ENCODE measurements around the gene FAM237A.

The FAM237A gene

DNA sequence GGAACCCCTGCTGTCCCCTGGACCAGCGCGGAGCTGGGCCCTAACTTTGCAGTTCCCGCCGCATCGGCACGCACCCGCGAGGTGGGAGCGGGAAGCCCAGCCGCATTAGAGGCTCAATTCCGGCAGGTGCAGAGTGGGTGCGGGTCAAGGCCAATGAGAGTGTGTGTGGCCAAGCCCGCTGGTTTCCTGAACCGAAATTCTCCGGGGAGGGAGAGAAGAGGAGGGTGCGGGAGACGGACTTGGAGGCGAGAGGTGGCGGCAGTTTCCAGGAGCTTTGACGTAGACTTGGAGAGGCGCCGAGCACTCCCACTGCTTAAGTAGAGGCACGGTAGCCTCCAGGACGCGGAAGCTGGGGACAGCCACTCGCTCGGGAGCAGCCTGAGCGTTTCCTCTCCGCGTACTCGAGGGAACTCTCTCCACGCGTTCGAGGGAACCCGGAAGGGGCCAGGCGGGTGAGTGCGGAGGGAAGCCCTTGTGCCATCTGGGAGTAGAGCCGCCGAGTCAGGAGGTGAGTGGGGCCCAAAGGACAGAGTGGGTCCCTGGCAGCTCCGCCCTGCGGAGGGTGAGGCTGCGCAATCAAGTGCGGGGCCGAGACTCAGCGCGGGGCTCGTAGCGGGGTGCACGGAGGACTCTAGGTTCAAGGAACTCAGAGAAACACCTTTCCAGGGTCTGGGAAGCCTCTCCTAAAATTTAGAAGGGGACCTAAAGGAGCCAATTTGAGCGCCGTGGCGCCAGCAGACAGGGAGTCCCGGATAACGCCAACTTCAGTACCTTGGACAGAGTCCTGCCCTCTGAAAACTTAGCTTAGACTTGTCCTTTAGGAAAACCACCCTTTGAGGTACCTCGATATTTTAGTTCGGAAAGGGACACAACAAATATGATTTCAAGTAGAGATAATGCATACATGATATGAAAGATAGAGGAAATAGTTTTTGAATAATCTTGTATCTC, at the start of gene FAM237A:
FAM237A (plus strand) TSS at position 413 of the 951 bp plus-strand sequence. CDS start 1,750 bp downstream, outside the sequence.
- peak; percentile 78 for DNase-seq

DNA sequence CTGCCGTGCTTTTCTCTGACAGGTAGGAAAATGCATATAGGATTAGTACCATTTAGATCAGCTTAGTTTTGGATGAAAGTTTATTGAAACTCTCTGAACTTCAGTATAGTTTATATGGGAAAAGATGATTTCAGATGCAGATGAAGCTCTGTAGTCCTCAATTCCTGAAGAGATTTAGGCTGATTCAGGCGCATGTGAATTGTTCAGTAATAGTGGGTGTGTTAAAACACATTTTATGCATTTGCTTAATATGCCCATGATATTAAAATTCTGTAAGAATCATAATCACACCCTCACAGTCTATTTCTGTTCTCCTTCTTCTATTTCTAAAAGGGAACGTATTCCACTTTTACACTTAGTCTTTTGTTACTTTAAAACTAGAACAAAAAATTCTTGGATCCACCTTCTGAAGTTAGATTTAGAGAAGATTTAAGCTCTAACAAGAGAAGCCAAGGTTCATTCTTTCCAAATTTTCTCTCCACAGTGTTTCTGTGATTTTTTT, 44.5 kb upstream of the FAM237A start:
- no peak for DNase-seq

DNA sequence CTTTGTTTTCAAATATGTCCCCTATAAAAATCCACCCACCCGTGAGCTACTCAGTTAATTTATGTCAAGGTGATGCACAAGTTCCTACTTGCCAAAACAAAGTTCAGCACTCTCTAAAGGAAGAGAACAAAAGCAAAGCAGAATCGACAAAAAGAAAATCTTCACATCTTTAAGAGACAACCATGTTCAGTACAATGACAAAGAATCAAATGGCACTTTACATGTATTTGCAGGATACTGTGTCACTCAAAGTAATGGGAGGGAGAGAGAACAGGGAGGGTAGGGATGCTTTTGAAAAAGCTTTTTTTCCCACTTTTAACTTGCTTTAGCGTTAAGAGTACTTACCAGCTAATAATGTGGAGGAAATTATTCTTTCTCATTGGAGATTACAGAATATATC, 39.0 kb upstream of the FAM237A start:
- DNase-seq = no peak

DNA sequence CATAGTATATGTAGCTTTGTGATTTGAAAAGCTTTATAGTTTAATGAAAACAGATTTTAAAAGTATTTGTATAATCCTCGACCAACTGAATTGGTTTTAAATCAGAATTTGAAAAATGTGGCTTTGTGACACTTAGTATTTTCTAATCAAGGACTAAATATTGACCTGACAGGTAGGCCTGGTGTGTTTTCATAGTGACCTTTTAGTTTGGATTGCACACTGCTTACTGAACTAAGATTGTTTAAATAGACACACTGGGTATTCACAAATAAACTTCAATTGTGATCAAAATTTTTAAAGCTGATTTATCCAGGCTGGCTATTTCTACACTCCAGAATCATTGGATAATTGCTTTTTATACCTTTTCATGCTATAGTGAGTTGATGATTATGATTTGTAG, 31.8 kb upstream of the FAM237A start:
- no peak for DNase-seq

DNA sequence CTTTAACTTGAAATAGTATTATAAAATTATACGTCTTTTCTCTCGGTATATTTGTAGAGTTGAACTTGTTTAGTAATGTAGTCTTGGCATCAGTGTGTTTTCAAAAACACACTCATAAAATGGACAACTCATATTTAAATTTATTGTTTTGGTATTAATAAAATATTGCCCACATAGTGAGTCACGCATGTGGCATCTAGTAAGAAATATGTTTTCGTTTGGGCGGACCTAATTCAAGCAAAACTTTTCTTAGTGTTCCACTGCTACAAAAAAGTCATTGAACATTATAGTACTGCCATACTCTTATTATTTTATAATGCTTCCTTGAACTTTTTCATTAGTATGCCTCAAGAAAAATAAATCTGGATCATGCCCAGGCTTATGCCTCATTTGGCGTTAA, 31.1 kb upstream of the FAM237A start:
- DNase-seq = no peak

DNA sequence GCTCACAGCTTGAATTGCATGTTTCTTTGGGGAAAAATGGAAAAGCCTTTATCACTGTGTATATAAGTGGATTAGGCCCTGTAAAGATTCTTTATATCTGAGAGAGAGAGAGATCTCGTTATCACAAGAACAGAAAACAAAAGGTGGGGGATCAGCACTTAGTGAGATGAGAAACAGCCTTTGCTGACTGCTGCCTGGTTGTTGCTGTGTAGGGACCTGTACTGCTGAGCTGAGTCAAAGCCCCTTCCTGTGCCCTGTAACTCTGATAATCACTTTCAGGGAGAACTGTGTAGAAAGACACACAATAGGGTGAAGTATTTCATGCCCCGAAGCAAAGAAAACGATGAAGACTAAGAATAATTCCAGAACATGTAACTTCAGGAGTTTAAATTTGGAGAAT, 30.6 kb upstream of the FAM237A start:
- no peak for DNase-seq

DNA sequence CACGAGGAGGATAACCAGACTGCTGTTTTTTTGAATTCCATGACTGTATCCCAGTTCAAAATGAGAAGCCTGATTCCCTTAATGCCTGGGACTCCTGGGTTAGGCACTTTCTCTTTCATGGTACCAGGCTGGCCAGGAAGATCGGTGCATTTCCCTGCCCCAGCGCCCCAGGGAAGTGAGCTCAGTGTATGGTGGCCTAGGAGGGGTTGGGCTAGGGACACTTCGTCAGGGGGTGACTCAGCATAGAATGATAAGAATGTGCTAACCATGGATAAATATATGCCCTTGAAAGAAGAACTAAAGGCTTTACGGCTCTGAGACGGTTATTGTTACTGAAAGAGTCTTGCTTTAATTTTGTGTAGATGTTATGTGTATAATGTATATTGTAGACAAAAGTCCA, 27.5 kb upstream of the FAM237A start:
- DNase-seq = no peak

DNA sequence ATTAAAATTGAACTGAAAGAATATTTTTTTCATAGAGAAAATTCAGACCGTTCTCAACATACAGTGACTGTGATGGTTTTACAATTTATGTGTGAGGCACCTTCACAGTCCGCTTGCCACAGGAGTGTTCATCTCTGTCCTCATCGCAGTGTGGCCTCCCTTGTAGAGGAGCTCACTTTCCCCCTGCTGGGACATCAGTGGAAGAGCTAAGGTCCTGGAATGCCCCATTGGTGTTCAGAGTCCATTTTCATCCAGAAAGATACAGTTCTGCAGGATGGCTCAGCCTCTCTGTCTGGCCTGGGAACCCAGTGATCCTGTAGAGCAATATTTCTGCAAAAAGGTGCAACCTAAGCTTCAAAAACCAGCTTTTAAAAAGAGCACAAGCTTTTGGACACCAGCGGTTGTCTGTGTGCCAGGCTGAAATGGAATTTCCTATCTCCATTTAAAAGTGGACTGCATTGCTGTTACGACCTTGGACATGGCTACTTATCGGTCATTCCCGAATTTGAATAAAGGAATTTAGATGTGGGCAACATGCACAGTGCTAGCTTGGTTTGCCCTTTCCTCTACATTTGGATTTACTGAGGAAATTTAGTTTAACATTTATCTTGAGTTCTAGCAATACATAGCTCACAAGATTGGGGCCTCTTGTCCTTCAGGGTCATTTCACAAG, 26.7 kb upstream of the FAM237A start:
- peak; percentile 48 for DNase-seq

DNA sequence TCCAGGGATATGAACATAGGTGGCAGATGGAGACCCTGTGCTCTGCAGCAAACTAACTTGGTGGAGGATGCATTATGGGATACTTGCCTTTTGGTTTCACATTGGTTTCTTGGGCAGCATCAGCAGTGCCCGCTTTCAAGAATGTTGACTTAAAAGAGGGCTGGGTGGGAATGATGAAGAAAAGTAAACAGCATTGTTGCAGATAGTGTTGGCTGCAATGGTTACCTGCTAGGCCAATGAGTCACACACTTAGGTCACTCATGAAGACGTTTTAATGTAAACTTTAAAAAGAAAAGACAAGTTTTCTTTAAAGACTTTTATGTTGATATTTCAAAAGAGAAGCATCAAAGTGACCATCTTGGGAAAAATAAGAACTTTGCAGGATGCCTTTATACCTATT, 26.1 kb upstream of the FAM237A start:
- DNase-seq = peak; percentile 53

DNA sequence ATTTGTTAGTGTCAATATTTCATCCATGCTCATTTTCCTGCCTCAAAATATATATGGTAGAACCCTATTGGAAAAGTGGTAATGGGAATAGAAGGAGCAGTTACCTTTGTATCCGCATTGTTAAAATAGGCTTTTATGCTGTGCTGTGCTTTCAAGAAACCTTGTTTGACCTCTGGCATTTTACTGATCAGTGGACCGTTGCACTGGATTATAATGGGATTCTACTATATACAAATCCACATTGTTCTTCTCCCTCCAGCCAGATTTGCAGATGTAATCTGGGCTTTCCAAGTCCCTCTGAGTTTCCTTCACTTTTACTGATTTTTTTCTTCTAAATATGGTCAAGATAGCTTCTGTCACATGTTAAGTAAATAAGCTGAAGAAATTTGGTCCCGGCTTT, 23.3 kb upstream of the FAM237A start:
- DNase-seq = no peak

DNA sequence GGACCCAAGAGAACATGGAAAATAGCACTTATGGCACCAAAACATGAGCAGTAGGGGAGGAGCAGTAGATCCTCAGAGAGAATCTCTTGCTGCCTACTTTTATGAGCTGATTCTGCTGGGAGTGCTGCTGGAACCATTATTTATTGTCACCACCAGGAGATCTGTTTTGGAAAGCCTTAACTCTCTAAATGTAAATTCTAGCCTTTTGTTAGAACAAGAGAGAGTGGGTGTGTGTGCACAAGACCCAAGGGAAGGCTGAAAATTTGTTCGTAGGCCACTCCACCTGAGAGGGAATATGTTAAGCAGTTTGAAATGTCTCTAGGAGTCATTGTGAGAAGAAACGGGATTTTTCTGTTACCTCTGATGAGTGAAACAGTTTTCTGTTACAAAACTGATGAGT, 16.2 kb upstream of the FAM237A start:
- no peak for DNase-seq

DNA sequence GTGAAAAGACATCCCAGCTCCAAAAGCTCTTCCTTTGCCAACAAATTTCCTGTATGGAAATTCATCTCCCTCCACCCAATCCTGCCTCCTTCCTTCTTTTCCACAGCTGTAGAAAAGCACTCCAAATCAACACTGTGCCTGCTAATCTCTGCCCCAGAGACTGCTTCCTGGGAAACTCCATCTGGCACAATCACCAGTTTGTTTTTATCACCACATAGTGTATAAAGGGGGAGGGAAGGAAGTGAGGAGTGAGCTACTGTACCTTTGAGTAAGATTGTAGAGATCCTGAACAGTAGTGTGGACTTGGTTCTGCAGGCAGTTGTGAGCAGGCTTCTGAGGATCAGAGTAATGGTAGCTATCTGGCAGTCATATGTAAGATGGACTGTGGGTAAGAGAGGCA, 14.7 kb upstream of the FAM237A start:
- DNase-seq = peak; percentile 19

DNA sequence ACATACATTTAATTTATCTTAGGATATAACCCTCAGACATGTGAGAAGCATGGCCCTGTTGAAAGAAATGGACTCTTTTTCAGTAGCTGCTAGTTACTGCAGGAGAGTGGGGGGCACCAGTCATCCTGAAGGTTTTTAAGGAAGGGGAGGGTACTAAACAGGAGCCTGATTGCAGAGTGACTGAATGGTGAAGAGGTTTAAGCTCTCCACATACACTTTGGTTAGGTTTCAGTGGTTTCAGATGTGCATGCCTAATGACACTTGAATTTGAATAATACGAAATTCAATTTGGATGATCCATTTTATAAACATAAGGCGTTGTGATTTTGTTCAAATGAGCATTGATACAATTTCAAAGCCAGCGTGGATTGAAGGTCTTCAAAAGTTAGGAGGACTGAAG, 10.9 kb upstream of the FAM237A start:
- no peak for DNase-seq

DNA sequence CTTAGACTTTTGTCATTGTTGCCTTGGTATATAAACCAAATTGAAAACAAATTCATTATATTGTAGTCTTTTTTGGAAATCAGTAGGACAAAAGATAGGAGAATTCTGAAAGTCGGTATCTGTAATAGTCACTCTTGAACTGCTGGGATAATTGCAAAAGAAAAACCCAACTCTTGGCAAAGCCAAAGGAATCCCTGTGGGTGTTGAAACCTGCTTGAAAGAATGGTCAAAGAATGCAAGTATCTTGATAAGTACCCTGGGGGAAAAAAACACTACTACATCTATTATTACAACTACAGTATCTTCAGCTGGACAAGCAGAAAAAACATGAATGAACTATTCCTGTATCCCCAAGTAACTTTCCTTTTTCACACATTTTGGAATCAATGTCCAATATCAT, 7.3 kb upstream of the FAM237A start:
- no peak for DNase-seq

DNA sequence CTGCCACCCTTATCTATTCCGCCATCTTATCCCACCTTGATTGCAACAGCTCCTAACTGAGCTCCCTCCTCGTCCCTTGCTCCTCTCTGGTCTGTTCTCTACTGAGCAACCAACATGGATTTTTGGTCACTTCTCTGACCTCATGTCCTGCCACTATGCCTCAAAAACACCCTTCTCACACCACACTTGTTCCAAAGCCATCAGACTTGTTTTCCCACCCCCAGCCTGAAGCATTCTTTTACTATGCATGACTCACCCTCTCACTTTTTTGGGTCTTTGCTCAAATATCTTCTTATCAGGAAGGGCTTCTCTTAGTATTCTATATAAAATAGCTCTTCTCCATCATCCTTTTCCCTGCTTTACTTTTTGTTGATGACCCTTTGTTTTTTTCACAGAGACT, 2.7 kb upstream of the FAM237A start:
- DNase-seq = no peak

DNA sequence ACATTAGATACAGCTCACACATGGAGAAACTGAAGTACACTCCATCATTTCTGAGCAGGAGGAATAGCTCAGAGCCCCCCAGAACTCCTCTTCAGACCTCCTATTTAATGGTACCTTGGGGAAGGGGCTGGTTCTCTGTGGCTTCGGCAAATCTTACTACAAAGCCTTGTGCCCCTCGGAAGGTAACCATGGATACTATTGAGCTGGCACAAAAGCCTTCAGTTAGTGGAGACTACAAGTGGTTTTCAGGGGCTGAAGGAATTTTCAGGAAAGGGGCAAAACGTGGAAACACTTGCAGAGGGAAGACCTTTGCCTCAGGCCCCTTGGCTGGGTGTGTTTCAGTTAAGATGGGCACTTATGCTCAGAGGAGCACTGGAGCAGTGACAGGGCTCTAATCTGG, 1.1 kb upstream of the FAM237A start:
- no peak for DNase-seq

DNA sequence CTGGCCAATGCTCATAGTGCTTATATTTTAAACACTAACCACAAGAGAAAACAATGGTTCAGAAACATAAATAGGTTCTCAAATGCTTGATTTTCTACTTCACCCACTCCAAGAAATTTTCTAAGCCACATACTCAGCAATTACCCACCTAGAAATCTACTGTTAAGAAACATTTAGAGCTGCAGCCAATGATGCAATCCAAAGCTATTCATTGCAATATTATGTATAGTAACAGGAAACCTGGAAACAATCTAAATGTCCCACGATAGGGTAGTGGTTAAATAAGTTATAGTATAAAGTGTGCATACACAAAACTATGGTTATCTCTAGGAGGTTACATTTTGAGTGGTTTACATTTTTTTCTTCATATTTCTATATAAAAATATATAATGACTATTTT, 5.7 kb downstream of the FAM237A start:
- DNase-seq = no peak

DNA sequence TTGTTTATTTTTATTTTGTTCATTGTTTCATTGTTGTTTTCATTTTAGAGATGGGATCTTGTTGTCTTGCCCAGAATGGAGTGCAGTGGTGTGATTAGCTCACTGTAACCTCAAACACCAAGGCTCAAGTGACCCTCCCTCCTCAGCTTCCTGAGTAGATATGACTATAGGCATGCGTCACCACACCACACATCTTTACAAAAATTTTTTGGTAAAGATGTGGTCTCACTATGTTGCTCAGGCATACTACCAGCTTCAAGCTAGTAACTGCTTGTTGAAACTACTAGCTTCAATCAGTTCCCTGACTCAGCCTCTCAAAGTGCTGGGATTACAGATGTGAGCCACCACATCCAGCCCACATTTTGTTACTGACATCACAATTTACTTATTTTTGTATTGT, 14.8 kb downstream of the FAM237A start:
- DNase-seq = no peak

DNA sequence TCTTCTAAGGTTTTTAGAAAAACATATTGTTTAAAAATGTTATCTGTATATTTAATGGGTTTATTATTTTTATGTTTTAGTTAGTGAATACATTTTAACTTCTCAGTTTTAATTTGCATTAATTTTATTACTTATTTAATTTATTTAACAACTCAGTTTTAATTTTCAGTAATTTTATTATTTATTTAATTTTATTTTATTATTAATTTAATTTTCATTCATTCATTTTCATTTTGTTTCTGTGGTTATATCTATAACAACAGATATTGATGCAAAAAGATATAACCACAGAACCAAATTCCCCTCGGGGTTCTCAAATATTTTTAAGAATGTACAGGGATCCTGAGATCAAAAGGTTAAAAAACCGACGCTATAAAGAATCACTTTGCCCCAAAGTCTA, 23.0 kb downstream of the FAM237A start:
- no peak for DNase-seq

DNA sequence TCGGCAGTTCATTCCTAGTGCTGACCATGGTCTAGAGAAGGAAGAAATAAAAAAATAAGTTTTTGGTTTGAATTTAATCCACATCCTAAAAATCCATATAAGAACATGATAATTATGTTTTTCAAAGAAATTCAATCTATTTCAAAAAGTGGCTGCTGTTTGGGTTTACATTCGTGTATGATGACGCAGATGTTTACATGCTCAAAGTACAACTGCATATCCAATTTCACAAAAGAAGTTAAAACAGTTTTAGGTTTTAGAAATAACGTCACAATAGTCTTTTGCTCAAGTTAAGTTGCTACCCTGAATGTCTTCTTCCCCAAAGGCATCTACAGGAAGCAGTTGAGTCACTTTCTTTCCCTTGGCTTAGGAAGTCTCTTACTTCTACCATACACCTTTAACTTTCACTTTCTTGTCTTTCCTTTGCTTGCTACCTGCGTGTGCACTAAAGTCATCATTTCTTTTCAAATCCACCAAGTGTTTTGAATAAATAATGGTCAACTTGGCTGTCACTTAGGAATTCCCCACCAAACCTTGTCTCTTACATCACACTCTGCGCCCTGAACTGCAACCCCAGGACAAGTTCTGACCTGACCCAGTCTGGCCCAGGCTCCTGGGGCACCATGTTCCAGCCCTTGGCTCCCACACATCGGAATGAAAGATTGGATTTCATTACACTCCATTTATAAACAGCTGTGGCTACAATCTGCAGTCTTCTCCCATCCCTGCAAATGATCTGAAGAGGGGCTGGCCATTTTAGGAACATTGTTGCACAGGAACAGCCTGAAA, 28.4 kb downstream of the FAM237A start:
- no peak for DNase-seq

DNA sequence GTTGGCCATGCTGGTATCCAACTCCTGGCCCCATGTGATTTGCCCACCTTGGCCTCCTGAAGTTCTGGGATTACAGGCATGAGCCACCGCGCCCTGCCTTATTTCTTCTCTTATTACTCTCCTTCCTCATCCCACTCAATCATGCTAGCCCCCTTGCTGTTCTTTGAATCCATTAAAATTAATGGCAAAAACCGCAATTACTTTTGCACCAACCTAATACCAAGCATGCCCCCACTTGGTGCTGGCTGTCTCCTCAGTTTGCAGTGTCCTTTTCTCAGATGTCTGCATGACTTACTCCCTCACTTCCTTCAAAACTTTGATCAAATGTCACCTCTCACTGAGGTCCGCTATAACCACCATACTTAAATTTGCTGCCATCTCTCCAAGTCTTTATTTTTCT, 41.3 kb downstream of the FAM237A start:
- DNase-seq = no peak

DNA sequence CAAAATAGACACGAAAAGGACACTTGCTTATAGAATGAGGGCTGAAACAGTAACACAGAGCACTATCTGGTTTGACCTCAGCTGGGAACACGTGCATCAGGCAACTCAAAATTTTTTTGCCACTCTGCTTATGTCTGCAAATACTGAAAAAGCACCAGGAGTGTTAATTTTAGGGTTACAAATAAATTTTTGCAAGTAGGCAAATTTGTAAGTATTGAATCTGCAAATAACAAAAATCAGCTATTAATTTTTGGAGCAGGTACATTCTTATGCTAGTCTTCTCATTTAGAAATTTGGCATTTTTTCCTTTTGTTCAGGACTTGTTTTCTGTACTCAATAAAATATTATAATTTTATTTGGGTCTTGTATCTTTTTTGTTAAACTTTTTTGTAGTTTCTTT, 46.2 kb downstream of the FAM237A start:
- no peak for DNase-seq

DNA sequence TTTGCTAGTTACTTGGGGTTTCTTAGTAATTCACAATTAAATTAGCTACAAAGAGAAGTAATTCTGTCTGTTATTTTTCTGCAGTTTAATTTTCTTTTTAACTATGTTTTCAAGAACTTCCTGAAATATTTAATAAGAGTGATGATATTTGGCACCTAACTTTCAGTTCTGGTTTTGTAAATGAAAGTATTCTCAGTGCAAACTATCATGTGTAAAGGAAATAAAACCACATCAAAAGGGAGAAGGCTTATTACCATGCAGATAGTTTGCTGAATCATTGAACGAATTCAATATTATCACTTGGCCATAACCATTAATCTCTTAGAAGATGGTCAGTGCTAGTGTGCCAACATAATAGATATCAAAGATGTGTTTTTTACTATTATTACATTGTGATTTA, 46.7 kb downstream of the FAM237A start:
- no peak for DNase-seq
